Measurements from ENCODE around the gene OBSCN. TPM values are rescaled to one million over a fixed set of nuclear protein-coding genes. Genes with fewer than 3 reads are reported as not detected.
A peak's percentile ranks its signal among the peaks of the same experiment; 100 is the strongest.

OBSCN gene
- total RNA-seq, 1 experiment from 2014 or later: 33.3 TPM

DNA sequence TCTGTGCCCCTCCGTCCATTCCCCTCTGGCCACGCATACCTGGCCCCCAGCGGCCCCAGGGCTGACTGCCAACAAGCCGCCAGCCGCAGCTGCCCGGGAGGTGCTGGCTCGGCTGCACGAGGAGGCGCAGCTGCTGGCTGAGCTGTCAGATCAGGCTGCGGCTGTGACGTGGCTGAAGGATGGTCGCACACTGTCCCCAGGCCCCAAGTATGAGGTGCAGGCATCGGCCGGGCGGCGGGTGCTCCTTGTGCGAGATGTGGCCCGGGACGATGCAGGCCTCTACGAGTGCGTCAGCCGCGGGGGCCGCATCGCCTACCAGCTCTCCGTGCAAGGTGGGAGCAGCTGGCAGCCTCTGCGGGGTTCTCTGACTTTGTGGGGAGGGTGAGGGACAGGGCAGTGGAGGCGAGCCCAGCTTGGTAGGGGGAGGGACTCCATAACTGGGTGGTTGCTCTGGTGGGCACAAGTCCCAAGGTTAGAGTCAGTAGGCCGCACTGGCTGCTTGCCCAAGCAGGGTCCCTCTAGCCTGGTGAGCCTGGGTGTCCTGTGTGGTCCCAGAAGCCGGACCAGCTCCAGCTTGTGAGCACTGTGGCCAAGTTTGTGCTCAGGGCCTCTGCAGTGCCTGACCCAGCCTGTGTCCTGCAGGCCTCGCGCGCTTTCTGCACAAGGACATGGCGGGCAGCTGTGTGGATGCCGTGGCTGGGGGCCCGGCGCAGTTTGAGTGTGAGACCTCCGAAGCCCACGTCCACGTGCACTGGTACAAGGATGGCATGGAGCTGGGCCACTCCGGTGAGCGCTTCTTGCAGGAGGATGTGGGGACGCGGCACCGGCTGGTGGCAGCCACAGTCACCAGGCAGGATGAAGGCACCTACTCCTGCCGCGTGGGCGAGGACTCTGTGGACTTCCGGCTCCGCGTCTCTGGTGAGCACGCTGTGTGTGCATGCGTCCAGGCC lies 8.8 kb downstream of the OBSCN start:
- Histone ChIP-seq H3K9me3 (ENCODE audit: control insufficient read depth, low read depth, low read length) (no peaks in the 10 kb centered on the region), H2BK12ac (ENCODE audit: insufficient read length, low read depth, low read length) (no peak overlapping the region), H4K20me1 (ENCODE audit: control insufficient read depth, insufficient read depth, insufficient read length) (no peaks in the 10 kb centered on the region), H3T11ph (ENCODE audit: low read length) (no peak overlapping the region), H2BK5ac (ENCODE audit: insufficient read length, low read length) (no peak overlapping the region), H4K91ac (ENCODE audit: insufficient read length, low read depth, low read length) (no peak overlapping the region), H2BK15ac (ENCODE audit: low read depth, low read length) (no peak overlapping the region), H3K79me1 (ENCODE audit: insufficient read depth, low read depth, low read length, poor library complexity, severe bottlenecking) (no peaks in the 10 kb centered on the region), H3K56ac (ENCODE audit: insufficient read length, low read depth, low read length) (no peak overlapping the region), H3K23me2 (ENCODE audit: insufficient read length, low read depth, low read length, poor library complexity, severe bottlenecking) (peaks cover 15% of the 10 kb centered on the region), H2AK5ac (ENCODE audit: insufficient read length, low read length) (no peak overlapping the region), H3K4me1 (ENCODE audit: insufficient read depth, low read length) (no peaks in the 10 kb centered on the region; the same call in 1 of the 2 replicates), H2BK120ac (ENCODE audit: low read depth, low read length, poor library complexity, severe bottlenecking) (no peak overlapping the region), H3K27me3 (ENCODE audit: insufficient read depth, low read length) (no peaks in the 10 kb centered on the region; the same call in 1 of the 2 replicates), H4K8ac (replicated peaks; ENCODE audit: insufficient read length, low read depth, low read length) (no peak overlapping the region), H3K79me2 (ENCODE audit: insufficient read depth, low read length) (no peaks in the 10 kb centered on the region), H3K4ac (ENCODE audit: low read depth, low read length) (no peak overlapping the region), H3K9ac (ENCODE audit: extremely low read depth, insufficient read length, low read length) (no peak overlapping the region), H3K4me2 (ENCODE audit: insufficient read depth, insufficient read length, low read length) (no peak overlapping the region), H4K5ac (ENCODE audit: insufficient read length, low read depth, low read length) (no peak overlapping the region), H2AFZ (ENCODE audit: low read length) (no peak overlapping the region), H2BK20ac (ENCODE audit: low read depth, low read length, poor library complexity, severe bottlenecking) (no peak overlapping the region), H3K27ac (ENCODE audit: insufficient read length, low read depth, low read length) (no peak overlapping the region), H3K14ac (ENCODE audit: insufficient read depth, low read length) (no peak overlapping the region), H3K23ac (ENCODE audit: insufficient read length, low read depth, low read length) (no peak overlapping the region), H3K18ac (ENCODE audit: insufficient read length, low read depth, low read length) (no peak overlapping the region)
- TF ChIP-seq, protein P1, sequence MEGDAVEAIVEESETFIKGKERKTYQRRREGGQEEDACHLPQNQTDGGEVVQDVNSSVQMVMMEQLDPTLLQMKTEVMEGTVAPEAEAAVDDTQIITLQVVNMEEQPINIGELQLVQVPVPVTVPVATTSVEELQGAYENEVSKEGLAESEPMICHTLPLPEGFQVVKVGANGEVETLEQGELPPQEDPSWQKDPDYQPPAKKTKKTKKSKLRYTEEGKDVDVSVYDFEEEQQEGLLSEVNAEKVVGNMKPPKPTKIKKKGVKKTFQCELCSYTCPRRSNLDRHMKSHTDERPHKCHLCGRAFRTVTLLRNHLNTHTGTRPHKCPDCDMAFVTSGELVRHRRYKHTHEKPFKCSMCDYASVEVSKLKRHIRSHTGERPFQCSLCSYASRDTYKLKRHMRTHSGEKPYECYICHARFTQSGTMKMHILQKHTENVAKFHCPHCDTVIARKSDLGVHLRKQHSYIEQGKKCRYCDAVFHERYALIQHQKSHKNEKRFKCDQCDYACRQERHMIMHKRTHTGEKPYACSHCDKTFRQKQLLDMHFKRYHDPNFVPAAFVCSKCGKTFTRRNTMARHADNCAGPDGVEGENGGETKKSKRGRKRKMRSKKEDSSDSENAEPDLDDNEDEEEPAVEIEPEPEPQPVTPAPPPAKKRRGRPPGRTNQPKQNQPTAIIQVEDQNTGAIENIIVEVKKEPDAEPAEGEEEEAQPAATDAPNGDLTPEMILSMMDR (conservative IDR thresholded peaks at IDR 0.05): no peak
- no CpG with 5 or more reads among the region's 53 CpGs for WGBS (ENCODE audit: extremely low coverage, insufficient read length, low lambda C conversion rate)
- H3K4me3 Mint-ChIP-seq: no peak overlapping the region
- H3K27me3 Mint-ChIP-seq (ENCODE audit: low read depth): no peaks in the 10 kb centered on the region
- peak overlapping the region in 1 of 3 experiments; percentile 24; a peak in 1 of 7 replicates for H3K27ac Mint-ChIP-seq
- no peak for DNase-seq
- peaks cover 0 to 2% of the 10 kb centered on the region in 2 experiments; a peak in 1 of 4 replicates for H3K4me1 Mint-ChIP-seq
- H3K9me3 Mint-ChIP-seq: no peaks in the 10 kb centered on the region
- H3K36me3 Mint-ChIP-seq (ENCODE audit: insufficient read depth in 1 of 3, low read depth in 3 of 3): peaks cover 26 to 55% (median 52%) of the 10 kb centered on the region in 3 experiments; a peak in 6 of 7 replicates

Data from H9 (cell line).